Measurements from ENCODE around the gene LTBP1.

LTBP1 gene

GRCh38 chr2:33317369-33318007 is 370.7 kb downstream of the LTBP1 start:
- H3K79me2 ChIP-seq (ENCODE audit: insufficient read depth, low read depth): no peaks in the 10 kb centered on the region
- no peak overlapping the region for H2AFZ ChIP-seq (ENCODE audit: low read depth)
- TF ChIP-seq CTCF (conservative IDR thresholded peaks at IDR 0.05; ENCODE audit: low read depth, low read length): no peak
- H3K4me1 ChIP-seq (ENCODE audit: low read depth, poor library complexity, severe bottlenecking): peaks cover 29% of the 10 kb centered on the region
- H3K36me3 ChIP-seq (ENCODE audit: insufficient read depth): no peaks in the 10 kb centered on the region
- no peak overlapping the region for H3K4me2 ChIP-seq
- H3K9ac ChIP-seq: no peak overlapping the region
- H3K27ac ChIP-seq: no peak overlapping the region
- H4K20me1 ChIP-seq (ENCODE audit: insufficient read depth): no peaks in the 10 kb centered on the region
- no peak overlapping the region for H3K4me3 ChIP-seq (IDR thresholded peaks at IDR 0.05; ENCODE audit: insufficient read depth, low read depth, low read length)
- H3K27me3 ChIP-seq (ENCODE audit: insufficient read depth, low read depth): no peaks in the 10 kb centered on the region

DNA sequence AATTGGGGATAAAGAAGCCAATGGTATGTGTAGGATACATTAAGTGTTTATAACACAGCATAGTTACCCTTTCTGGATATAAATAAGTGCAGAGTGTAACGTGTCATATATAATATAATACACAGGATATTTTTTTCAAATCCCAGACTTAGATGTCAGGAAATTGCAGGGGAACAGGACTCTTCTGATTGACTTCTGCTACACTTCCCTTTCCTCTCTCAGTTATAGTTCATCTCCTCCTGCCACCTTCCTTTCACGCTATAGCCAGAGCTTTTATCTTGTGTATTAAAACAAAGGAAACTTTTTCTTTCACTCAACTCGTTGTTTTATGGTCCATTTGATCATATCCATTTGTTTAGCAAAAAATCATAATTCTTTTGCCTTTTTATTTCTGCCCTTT is 371.7 kb downstream of the LTBP1 start:
- no peaks in the 10 kb centered on the region for H3K27me3 ChIP-seq (ENCODE audit: insufficient read depth, low read depth)
- no peak overlapping the region for H3K27ac ChIP-seq
- H3K36me3 ChIP-seq (ENCODE audit: insufficient read depth): no peaks in the 10 kb centered on the region
- H3K4me2 ChIP-seq: no peak overlapping the region
- no peaks in the 10 kb centered on the region for H3K79me2 ChIP-seq (ENCODE audit: insufficient read depth, low read depth)
- no peak overlapping the region for H3K9ac ChIP-seq
- no peak overlapping the region for H2AFZ ChIP-seq (ENCODE audit: low read depth)
- H4K20me1 ChIP-seq (ENCODE audit: insufficient read depth): no peaks in the 10 kb centered on the region
- no peak for TF ChIP-seq CTCF (conservative IDR thresholded peaks at IDR 0.05; ENCODE audit: low read depth, low read length)
- no peak overlapping the region for H3K4me3 ChIP-seq (IDR thresholded peaks at IDR 0.05; ENCODE audit: insufficient read depth, low read depth, low read length)
- H3K4me1 ChIP-seq (ENCODE audit: low read depth, poor library complexity, severe bottlenecking): peaks cover 38% of the 10 kb centered on the region

- Histone ChIP-seq H3K9ac (peak overlapping the region; percentile 30; the same call in 1 of the 2 replicates), H3K4me2 (peak overlapping the region; percentile 55), H3K4me1 (ENCODE audit: low read depth, poor library complexity, severe bottlenecking) (peaks cover 48% of the 10 kb centered on the region), H3K27ac (peak overlapping the region; percentile 76; the same call in 1 of the 2 replicates), H4K20me1 (ENCODE audit: insufficient read depth) (no peaks in the 10 kb centered on the region), H3K36me3 (ENCODE audit: insufficient read depth) (no peaks in the 10 kb centered on the region), H2AFZ (ENCODE audit: low read depth) (no peak overlapping the region), H3K27me3 (ENCODE audit: insufficient read depth, low read depth) (no peaks in the 10 kb centered on the region), H3K79me2 (ENCODE audit: insufficient read depth, low read depth) (no peaks in the 10 kb centered on the region), H3K4me3 (IDR thresholded peaks at IDR 0.05; ENCODE audit: insufficient read depth, low read depth, low read length) (no peak overlapping the region)
- TF ChIP-seq CTCF (conservative IDR thresholded peaks at IDR 0.05; ENCODE audit: low read depth, low read length): no peak
Measured at GRCh38 chr2:33320573-33320972, 373.8 kb downstream of the LTBP1 start.

GRCh38 chr2:33321236-33321771 is 374.6 kb downstream of the LTBP1 start:
- Histone ChIP-seq H2AFZ (ENCODE audit: low read depth) (peak overlapping the region; percentile 44), H3K79me2 (ENCODE audit: insufficient read depth, low read depth) (no peaks in the 10 kb centered on the region), H3K27ac (peak overlapping the region; percentile 76), H3K36me3 (ENCODE audit: insufficient read depth) (no peaks in the 10 kb centered on the region), H3K9ac (peak overlapping the region; percentile 30; the same call in 1 of the 2 replicates), H3K27me3 (ENCODE audit: insufficient read depth, low read depth) (no peaks in the 10 kb centered on the region), H3K4me2 (peak overlapping the region; percentile 55), H3K4me1 (ENCODE audit: low read depth, poor library complexity, severe bottlenecking) (peaks cover 48% of the 10 kb centered on the region), H3K4me3 (IDR thresholded peaks at IDR 0.05; ENCODE audit: insufficient read depth, low read depth, low read length) (peak overlapping the region; percentile 56), H4K20me1 (ENCODE audit: insufficient read depth) (no peaks in the 10 kb centered on the region)
- no peak for TF ChIP-seq CTCF (conservative IDR thresholded peaks at IDR 0.05; ENCODE audit: low read depth, low read length)

Data from KMS-11 (cell line).